Measurements from ENCODE around the gene SBNO1. TPM values are rescaled to one million over a fixed set of nuclear protein-coding genes. Genes with fewer than 3 reads are reported as not detected.
A peak's percentile ranks its signal among the peaks of the same experiment; 100 is the strongest.

SBNO1 gene
- total RNA-seq, 1 donor from 2014 or later, result 26.1 TPM

DNA sequence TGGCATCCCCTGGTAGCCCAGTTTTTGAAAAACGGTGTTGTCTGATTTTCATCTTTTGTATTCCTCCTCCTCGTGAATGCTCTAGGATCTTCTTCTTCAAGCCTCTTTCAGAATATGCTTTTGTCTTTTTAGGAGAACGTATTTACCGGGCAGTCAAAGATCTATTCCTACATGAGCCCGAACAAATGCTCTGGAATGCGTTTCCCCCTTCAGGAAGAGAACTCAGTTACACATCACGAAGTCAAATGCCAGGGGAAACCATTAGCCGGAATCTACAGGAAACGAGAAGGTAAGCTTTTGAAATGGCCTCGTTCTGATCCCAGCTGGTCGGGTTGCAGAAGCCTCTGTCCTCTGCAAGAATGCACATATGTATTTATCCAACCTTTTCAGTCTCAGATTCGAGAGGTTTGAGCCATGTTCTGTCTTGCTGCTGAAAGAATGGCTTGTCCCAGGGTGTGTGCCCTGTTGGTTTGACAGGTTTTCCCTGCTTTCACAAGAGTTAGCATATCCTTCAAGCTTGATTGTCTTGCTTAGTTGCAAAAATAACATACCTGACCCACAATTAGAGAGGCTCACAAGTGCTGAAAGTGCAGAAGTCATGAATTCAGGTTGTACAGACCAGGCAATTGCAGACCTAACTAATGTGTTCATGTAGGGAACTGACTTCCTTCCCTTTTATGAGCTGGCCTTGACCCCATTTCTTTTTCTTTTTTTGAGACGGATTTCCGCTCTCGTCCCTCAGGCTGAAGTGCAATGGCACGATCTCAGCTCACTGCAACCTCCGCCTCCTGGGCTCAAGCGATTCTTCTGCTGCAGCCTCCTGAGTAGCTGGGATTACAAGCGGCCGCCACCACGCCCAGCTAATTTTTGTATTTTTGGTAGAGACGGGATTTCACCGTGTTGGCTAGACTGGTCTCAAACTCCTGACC, 26.1 kb upstream of the SBNO1 start:
- FAIRE-seq, result no peak
- H3K36me3 ChIP-seq (ENCODE audit: control insufficient read depth, insufficient read depth, low read length), result peaks cover 17% of the 10 kb centered on the region
- peak; percentile 35 for DNase-seq (ENCODE audit: low read depth)
- peak overlapping the region; percentile 56 for H3K4me3 ChIP-seq (ENCODE audit: low read depth, low read length)
- TF ChIP-seq, protein P1, sequence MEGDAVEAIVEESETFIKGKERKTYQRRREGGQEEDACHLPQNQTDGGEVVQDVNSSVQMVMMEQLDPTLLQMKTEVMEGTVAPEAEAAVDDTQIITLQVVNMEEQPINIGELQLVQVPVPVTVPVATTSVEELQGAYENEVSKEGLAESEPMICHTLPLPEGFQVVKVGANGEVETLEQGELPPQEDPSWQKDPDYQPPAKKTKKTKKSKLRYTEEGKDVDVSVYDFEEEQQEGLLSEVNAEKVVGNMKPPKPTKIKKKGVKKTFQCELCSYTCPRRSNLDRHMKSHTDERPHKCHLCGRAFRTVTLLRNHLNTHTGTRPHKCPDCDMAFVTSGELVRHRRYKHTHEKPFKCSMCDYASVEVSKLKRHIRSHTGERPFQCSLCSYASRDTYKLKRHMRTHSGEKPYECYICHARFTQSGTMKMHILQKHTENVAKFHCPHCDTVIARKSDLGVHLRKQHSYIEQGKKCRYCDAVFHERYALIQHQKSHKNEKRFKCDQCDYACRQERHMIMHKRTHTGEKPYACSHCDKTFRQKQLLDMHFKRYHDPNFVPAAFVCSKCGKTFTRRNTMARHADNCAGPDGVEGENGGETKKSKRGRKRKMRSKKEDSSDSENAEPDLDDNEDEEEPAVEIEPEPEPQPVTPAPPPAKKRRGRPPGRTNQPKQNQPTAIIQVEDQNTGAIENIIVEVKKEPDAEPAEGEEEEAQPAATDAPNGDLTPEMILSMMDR (IDR thresholded peaks at IDR 0.05; ENCODE audit: insufficient read depth, low read length, severe bottlenecking), result no peak
- no peaks in the 10 kb centered on the region for H3K27me3 ChIP-seq (ENCODE audit: control insufficient read depth, insufficient read depth, low read length)

- Histone ChIP-seq H3K4me3 (ENCODE audit: low read depth, low read length) (peak overlapping the region; percentile 56), H3K36me3 (ENCODE audit: control insufficient read depth, insufficient read depth, low read length) (peaks cover 15% of the 10 kb centered on the region), H3K27me3 (ENCODE audit: control insufficient read depth, insufficient read depth, low read length) (no peaks in the 10 kb centered on the region)
- FAIRE-seq (no peak), DNase-seq (ENCODE audit: low read depth) (peak; percentile 46)
- TF ChIP-seq, protein P1 (IDR thresholded peaks at IDR 0.05; ENCODE audit: insufficient read depth, low read length, severe bottlenecking), result peak; percentile 10
Observed at GRCh38 chr12:123389560-123390351, 25.1 kb upstream of the SBNO1 start.

DNA sequence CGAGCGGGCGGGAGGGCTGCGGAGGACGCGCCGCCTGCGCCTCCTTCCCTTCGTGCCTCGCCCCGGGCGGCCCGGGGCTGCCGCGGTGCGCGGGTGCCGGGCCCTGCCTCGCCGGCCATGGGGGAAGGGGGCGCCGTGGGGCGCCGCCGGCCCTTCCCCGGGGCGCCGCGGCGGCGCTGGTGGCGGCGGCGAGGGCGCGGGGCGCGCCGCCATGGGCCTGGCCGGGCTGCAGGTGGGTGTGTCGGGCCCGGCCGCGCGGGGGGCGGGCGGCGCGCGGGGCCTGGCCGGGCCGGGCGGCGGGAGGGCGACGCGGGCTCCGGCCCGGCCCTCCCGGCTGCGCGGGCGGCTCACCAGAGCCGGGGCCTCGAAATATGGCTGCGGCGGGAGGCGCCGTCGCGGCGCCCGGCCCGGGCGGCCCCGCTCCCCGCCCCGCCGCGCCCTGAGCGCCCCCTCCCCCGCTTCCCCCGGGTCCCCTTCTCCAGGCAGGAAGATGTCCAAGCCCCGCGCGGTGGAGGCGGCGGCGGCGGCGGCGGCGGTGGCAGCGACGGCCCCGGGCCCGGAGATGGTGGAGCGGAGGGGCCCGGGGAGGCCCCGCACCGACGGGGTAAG, 24.4 kb upstream of the SBNO1 start:
- DNase-seq (ENCODE audit: low read depth), result no peak
- TF ChIP-seq, protein P1 (IDR thresholded peaks at IDR 0.05; ENCODE audit: insufficient read depth, low read length, severe bottlenecking), result no peak
- Histone ChIP-seq H3K36me3 (ENCODE audit: control insufficient read depth, insufficient read depth, low read length) (peaks cover 10% of the 10 kb centered on the region), H3K4me3 (ENCODE audit: low read depth, low read length) (peak overlapping the region; percentile 56), H3K27me3 (ENCODE audit: control insufficient read depth, insufficient read depth, low read length) (no peaks in the 10 kb centered on the region)
- FAIRE-seq, result no peak

DNA sequence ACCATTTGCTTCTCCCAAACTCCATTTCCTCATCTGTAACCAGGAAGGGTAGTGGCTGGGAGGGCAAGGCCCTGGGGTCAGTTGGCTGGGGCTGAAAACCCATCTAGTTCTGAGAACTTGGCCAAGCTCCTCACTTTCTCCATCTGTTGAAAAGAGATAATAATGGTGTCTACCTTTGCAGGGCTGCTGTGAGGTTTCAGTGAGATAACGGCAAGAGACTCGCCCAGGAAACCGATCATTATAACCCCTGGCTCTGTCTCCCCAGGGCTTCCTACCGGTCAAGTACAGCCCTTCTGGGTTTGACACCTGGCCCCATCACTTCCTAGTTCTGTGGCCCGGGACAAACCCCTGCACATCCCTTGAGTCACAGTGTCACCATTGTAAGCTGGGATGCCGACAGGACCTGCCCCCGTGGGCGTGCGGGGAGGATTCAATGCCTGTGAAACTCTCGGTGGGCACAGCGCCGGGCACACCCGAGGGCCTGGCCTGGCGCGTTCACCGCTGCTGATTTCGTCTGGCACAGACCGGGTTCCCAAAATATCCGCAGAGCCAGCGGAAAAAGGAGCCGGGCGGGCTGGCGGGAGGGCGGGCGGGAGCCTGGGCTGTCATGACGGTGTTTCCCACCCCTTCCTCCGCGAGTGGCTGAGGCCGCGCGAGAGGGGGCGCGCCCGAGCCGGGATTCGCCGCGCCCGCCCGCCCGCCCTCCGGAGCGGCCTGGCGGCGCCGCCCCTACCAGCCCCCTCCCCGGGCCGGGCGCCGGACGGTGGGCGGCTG, 23.7 kb upstream of the SBNO1 start:
- no peak for FAIRE-seq

More for the DNA sequence above, 23.7 kb upstream of the SBNO1 start:
- Histone ChIP-seq H3K4me3 (ENCODE audit: low read depth, low read length) (peak overlapping the region; percentile 56), H3K36me3 (ENCODE audit: control insufficient read depth, insufficient read depth, low read length) (peaks cover 10% of the 10 kb centered on the region), H3K27me3 (ENCODE audit: control insufficient read depth, insufficient read depth, low read length) (no peaks in the 10 kb centered on the region)
- TF ChIP-seq, protein P1 (IDR thresholded peaks at IDR 0.05; ENCODE audit: insufficient read depth, low read length, severe bottlenecking), result no peak
- DNase-seq (ENCODE audit: low read depth), result peak; percentile 41
